GM19467 (cell line): ENCODE data around the gene MRPL28.
"Not testable (repeated sequence)": the region's sequence is repeated elsewhere in the genome, so short reads cannot be mapped to it uniquely, and the experiment has no call there.

ENCODE experiments used
- ATAC-seq: cut with Tn5 transposase; IDR thresholded peaks from one replicate; pipeline ENCODE4 v1.9.1; 2021; ENCODE audit warnings: mild to moderate bottlenecking, moderate library complexity; ENCODE audit not compliant: unreplicated experiment

The MRPL28 gene

GRCh38 chr16:360698-361336 is 9.5 kb downstream of the MRPL28 start:
- no peak for ATAC-seq

- no peak for ATAC-seq
Observed at GRCh38 chr16:359871-360697, 10.3 kb downstream of the MRPL28 start.

- ATAC-seq, result no peak
Observed at GRCh38 chr16:359067-359763, 11.1 kb downstream of the MRPL28 start.

- ATAC-seq, result no peak
Observed at GRCh38 chr16:356741-357140, 13.6 kb downstream of the MRPL28 start.

- no peak for ATAC-seq
Observed at GRCh38 chr16:354971-355461, 15.3 kb downstream of the MRPL28 start.

GRCh38 chr16:354291-354881 is 16.0 kb downstream of the MRPL28 start:
- ATAC-seq, result no peak

GRCh38 chr16:353404-354290 is 16.7 kb downstream of the MRPL28 start:
- no peak for ATAC-seq

GRCh38 chr16:352547-353403 is 17.6 kb downstream of the MRPL28 start, which contains the start of gene AXIN1:
Gene AXIN1, minus strand, starts transcription at chr16:352723. Its CDS starts 5,698 bp downstream, at chr16:347025.
- peak; percentile 53 for ATAC-seq

GRCh38 chr16:351804-352520 is 18.4 kb downstream of the MRPL28 start:
- peak; percentile 27 for ATAC-seq

GRCh38 chr16:350203-350602 is 20.1 kb downstream of the MRPL28 start:
- ATAC-seq, result no peak

GRCh38 chr16:349211-349610 is 21.1 kb downstream of the MRPL28 start:
- no peak for ATAC-seq

GRCh38 chr16:348495-348894 is 21.8 kb downstream of the MRPL28 start:
- ATAC-seq, result not testable (repeated sequence)

- no peak for ATAC-seq
Observed at GRCh38 chr16:347203-347602, 23.1 kb downstream of the MRPL28 start.

GRCh38 chr16:346587-346986 is 23.8 kb downstream of the MRPL28 start:
- ATAC-seq, result no peak

- no peak for ATAC-seq
Observed at GRCh38 chr16:345772-346171, 24.6 kb downstream of the MRPL28 start.

- ATAC-seq, result no peak
Observed at GRCh38 chr16:342455-343213, 27.7 kb downstream of the MRPL28 start.

GRCh38 chr16:341974-342336 is 28.4 kb downstream of the MRPL28 start:
- not testable (repeated sequence) for ATAC-seq
